ENCODE measurements around the gene HP. TPM values are rescaled to one million over a fixed set of nuclear protein-coding genes. Genes with fewer than 3 reads are reported as not detected.

HP gene
- total RNA-seq, 1 donor from 2014 or later = not detected

- no peak for DNase-seq (ENCODE audit: low spot score, unreplicated experiment)
- Mint-ChIP-seq H3K27me3 (no peaks in the 10 kb centered on the region), H3K4me1 (ENCODE audit: low read depth) (no peaks in the 10 kb centered on the region), H3K36me3 (ENCODE audit: insufficient read depth) (peaks cover 2% of the 10 kb centered on the region), H3K4me3 (ENCODE audit: low read depth) (no peak overlapping the region), H3K9me3 (ENCODE audit: low read depth) (no peaks in the 10 kb centered on the region), H3K27ac (no peak overlapping the region)
- no peak for TF ChIP-seq CTCF (IDR thresholded peaks at IDR 0.05; ENCODE audit: unreplicated experiment)
Observed at GRCh38 chr16:72029567-72030271, 24.6 kb upstream of the HP start.

GRCh38 chr16:72033437-72033836 is 20.9 kb upstream of the HP start:
- DNase-seq (ENCODE audit: low spot score, unreplicated experiment) = no peak
- H3K27me3 Mint-ChIP-seq = no peaks in the 10 kb centered on the region

GRCh38 chr16:72036098-72036497 is 18.2 kb upstream of the HP start:
- Mint-ChIP-seq H3K36me3 (ENCODE audit: insufficient read depth) (no peaks in the 10 kb centered on the region), H3K4me3 (ENCODE audit: low read depth) (no peak overlapping the region), H3K27ac (no peak overlapping the region), H3K4me1 (ENCODE audit: low read depth) (no peaks in the 10 kb centered on the region), H3K27me3 (no peaks in the 10 kb centered on the region), H3K9me3 (ENCODE audit: low read depth) (no peaks in the 10 kb centered on the region)
- no peak for DNase-seq (ENCODE audit: low spot score, unreplicated experiment)
- no peak for TF ChIP-seq CTCF (IDR thresholded peaks at IDR 0.05; ENCODE audit: unreplicated experiment)

More at GRCh38 chr16:72033437-72033836, 20.9 kb upstream of the HP start:
- peaks cover 2% of the 10 kb centered on the region for H3K36me3 Mint-ChIP-seq (ENCODE audit: insufficient read depth)
- no peaks in the 10 kb centered on the region for H3K4me1 Mint-ChIP-seq (ENCODE audit: low read depth)
- no peaks in the 10 kb centered on the region for H3K9me3 Mint-ChIP-seq (ENCODE audit: low read depth)
- H3K27ac Mint-ChIP-seq = no peak overlapping the region
- no peak overlapping the region for H3K4me3 Mint-ChIP-seq (ENCODE audit: low read depth)
- TF ChIP-seq CTCF (IDR thresholded peaks at IDR 0.05; ENCODE audit: unreplicated experiment) = no peak

- peaks cover 2% of the 10 kb centered on the region for H3K4me1 Mint-ChIP-seq (ENCODE audit: low read depth)
- H3K4me3 Mint-ChIP-seq (ENCODE audit: low read depth) = no peak overlapping the region
- no peaks in the 10 kb centered on the region for H3K27me3 Mint-ChIP-seq
- DNase-seq (ENCODE audit: low spot score, unreplicated experiment) = no peak
- TF ChIP-seq CTCF (IDR thresholded peaks at IDR 0.05; ENCODE audit: unreplicated experiment) = no peak
- H3K9me3 Mint-ChIP-seq (ENCODE audit: low read depth) = no peaks in the 10 kb centered on the region
- no peak overlapping the region for H3K27ac Mint-ChIP-seq
- no peaks in the 10 kb centered on the region for H3K36me3 Mint-ChIP-seq (ENCODE audit: insufficient read depth)
Observed at GRCh38 chr16:72042157-72042660, 12.1 kb upstream of the HP start.

- no peak for DNase-seq (ENCODE audit: low spot score, unreplicated experiment)
- H3K27me3 Mint-ChIP-seq = no peaks in the 10 kb centered on the region
- no peak for TF ChIP-seq CTCF (IDR thresholded peaks at IDR 0.05; ENCODE audit: unreplicated experiment)
- no peaks in the 10 kb centered on the region for H3K36me3 Mint-ChIP-seq (ENCODE audit: insufficient read depth)
- peaks cover 2% of the 10 kb centered on the region for H3K4me1 Mint-ChIP-seq (ENCODE audit: low read depth)
- H3K9me3 Mint-ChIP-seq (ENCODE audit: low read depth) = no peaks in the 10 kb centered on the region
- H3K4me3 Mint-ChIP-seq (ENCODE audit: low read depth) = no peak overlapping the region
- no peak overlapping the region for H3K27ac Mint-ChIP-seq
Observed at GRCh38 chr16:72043058-72043457, 11.2 kb upstream of the HP start.

All from progenitor cell of endocrine pancreas (in vitro differentiated cells).